ENCODE data around the gene WNT5B.

Gene WNT5B

DNA sequence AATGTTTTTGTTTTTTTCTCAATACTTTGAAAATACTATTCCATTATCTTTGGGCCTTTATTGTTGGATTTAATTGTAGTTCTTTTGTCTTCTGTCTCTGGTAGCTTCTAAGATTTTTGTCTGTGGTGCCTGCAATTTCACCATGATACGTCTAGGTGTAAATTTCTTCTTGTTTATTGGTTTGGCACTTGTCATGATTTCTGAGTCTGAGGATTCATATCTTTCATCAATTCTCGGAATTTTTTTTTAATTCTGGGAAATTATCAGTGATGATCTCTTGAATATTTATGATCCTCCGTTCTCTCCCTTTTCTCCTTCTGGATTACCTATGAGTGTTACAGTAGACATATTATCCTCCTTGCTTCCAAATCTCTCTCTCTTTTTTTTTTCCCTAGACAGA, 47.0 kb downstream of the WNT5B start:
- Histone ChIP-seq H3K36me3 (ENCODE audit: low read length) (no peaks in the 10 kb centered on the region), H3K27ac (ENCODE audit: low read depth, low read length) (no peak overlapping the region), H3F3A (ENCODE audit: insufficient read depth) (no peaks in the 10 kb centered on the region), H3K9ac (ENCODE audit: low read length) (no peak overlapping the region), H3K9me2 (replicated peaks; ENCODE audit: insufficient read depth, low read length) (no peaks in the 10 kb centered on the region), H3K9me3 (ENCODE audit: insufficient read depth, low read length) (no peaks in the 10 kb centered on the region), H3K4me3 (ENCODE audit: insufficient read depth, low read length, poor library complexity, severe bottlenecking) (no peak overlapping the region), H3K79me2 (ENCODE audit: insufficient read depth, low read length) (no peaks in the 10 kb centered on the region), H2AFZ (ENCODE audit: low read depth, low read length, severe bottlenecking) (no peak overlapping the region), H4K20me1 (ENCODE audit: low read depth, low read length) (no peaks in the 10 kb centered on the region), H3K27me3 (ENCODE audit: low read length) (no peaks in the 10 kb centered on the region), H3K4me2 (ENCODE audit: low read depth, low read length, poor library complexity, severe bottlenecking) (no peak overlapping the region)
- TF ChIP-seq, protein P1, sequence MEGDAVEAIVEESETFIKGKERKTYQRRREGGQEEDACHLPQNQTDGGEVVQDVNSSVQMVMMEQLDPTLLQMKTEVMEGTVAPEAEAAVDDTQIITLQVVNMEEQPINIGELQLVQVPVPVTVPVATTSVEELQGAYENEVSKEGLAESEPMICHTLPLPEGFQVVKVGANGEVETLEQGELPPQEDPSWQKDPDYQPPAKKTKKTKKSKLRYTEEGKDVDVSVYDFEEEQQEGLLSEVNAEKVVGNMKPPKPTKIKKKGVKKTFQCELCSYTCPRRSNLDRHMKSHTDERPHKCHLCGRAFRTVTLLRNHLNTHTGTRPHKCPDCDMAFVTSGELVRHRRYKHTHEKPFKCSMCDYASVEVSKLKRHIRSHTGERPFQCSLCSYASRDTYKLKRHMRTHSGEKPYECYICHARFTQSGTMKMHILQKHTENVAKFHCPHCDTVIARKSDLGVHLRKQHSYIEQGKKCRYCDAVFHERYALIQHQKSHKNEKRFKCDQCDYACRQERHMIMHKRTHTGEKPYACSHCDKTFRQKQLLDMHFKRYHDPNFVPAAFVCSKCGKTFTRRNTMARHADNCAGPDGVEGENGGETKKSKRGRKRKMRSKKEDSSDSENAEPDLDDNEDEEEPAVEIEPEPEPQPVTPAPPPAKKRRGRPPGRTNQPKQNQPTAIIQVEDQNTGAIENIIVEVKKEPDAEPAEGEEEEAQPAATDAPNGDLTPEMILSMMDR (IDR thresholded peaks at IDR 0.05; ENCODE audit: insufficient read depth, low read length, poor library complexity, severe bottlenecking), result no peak
- no peak for TF ChIP-seq EZH2phosphoT487 (conservative IDR thresholded peaks at IDR 0.05; ENCODE audit: low read length)

DNA sequence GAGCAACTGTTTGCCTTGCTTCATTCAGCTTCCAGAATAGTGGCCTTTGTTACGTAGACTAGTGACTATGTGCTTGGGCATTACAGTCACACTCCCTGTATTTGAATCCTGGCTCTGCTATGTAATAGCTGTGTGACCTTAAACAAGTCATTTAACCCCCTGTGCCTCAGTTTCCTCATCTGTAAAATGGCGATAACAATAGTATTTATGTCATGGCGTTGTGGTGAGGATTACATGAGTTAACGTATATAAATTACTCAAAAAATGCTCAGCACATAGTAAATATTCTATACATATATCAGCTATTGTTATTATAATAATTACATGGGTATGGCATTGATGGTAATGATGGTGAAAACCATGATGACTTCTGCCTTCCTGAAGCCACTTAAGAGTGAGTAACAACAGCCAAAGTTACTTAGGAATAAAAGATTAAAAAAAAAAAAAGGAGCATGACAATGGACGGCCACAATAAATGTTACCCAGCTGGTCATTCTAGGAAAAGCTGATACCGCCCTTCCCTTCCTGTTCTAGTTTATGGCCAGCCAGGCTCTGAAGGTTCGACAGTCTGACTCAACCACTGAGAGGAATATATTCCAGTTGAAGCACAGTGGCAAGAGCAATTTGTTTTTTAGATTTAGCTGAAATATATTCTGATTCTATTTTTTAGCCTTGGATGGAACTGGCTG, 51.9 kb downstream of the WNT5B start:
- no peaks in the 10 kb centered on the region for H3K36me3 ChIP-seq (ENCODE audit: low read length)
- no peaks in the 10 kb centered on the region for H3K27me3 ChIP-seq (ENCODE audit: low read length)
- H3K4me3 ChIP-seq (ENCODE audit: insufficient read depth, low read length, poor library complexity, severe bottlenecking), result no peak overlapping the region
- no peaks in the 10 kb centered on the region for H3K9me3 ChIP-seq (ENCODE audit: insufficient read depth, low read length)
- no peak overlapping the region for H3K4me2 ChIP-seq (ENCODE audit: low read depth, low read length, poor library complexity, severe bottlenecking)
- H3K79me2 ChIP-seq (ENCODE audit: insufficient read depth, low read length), result no peaks in the 10 kb centered on the region
- no peak overlapping the region for H2AFZ ChIP-seq (ENCODE audit: low read depth, low read length, severe bottlenecking)
- H3K9me2 ChIP-seq (replicated peaks; ENCODE audit: insufficient read depth, low read length), result no peaks in the 10 kb centered on the region
- no peak overlapping the region for H3K9ac ChIP-seq (ENCODE audit: low read length)
- H4K20me1 ChIP-seq (ENCODE audit: low read depth, low read length), result no peaks in the 10 kb centered on the region
- H3F3A ChIP-seq (ENCODE audit: insufficient read depth), result no peaks in the 10 kb centered on the region
- H3K27ac ChIP-seq (ENCODE audit: low read depth, low read length), result no peak overlapping the region
- TF ChIP-seq EZH2phosphoT487 (conservative IDR thresholded peaks at IDR 0.05; ENCODE audit: low read length), result no peak
- TF ChIP-seq, protein P1 (IDR thresholded peaks at IDR 0.05; ENCODE audit: insufficient read depth, low read length, poor library complexity, severe bottlenecking), result no peak

DNA sequence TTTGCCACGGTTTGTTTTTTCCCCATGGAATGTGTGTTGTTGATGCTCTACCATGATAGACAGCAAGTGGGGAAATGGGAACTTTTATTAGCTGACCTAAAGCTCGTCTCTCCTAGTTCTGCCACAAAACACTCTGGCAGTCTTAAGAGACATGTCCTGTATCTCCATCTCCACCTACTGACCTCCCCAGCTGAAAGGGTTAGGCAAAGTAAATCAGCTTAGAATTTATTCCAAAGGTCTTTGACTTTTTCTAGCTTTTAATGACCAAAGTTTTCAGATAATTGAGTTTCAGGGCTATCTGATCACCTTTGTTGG, 52.4 kb downstream of the WNT5B start:
- H3K9ac ChIP-seq (ENCODE audit: low read length), result no peak overlapping the region
- no peak overlapping the region for H3K27ac ChIP-seq (ENCODE audit: low read depth, low read length)
- H3K9me3 ChIP-seq (ENCODE audit: insufficient read depth, low read length), result no peaks in the 10 kb centered on the region
- H2AFZ ChIP-seq (ENCODE audit: low read depth, low read length, severe bottlenecking), result no peak overlapping the region
- H3K4me3 ChIP-seq (ENCODE audit: insufficient read depth, low read length, poor library complexity, severe bottlenecking), result no peak overlapping the region
- H3F3A ChIP-seq (ENCODE audit: insufficient read depth), result no peaks in the 10 kb centered on the region
- no peaks in the 10 kb centered on the region for H3K36me3 ChIP-seq (ENCODE audit: low read length)
- no peaks in the 10 kb centered on the region for H3K79me2 ChIP-seq (ENCODE audit: insufficient read depth, low read length)
- no peaks in the 10 kb centered on the region for H4K20me1 ChIP-seq (ENCODE audit: low read depth, low read length)
- H3K9me2 ChIP-seq (replicated peaks; ENCODE audit: insufficient read depth, low read length), result no peaks in the 10 kb centered on the region
- H3K27me3 ChIP-seq (ENCODE audit: low read length), result no peaks in the 10 kb centered on the region
- TF ChIP-seq, protein P1 (IDR thresholded peaks at IDR 0.05; ENCODE audit: insufficient read depth, low read length, poor library complexity, severe bottlenecking), result no peak
- TF ChIP-seq EZH2phosphoT487 (conservative IDR thresholded peaks at IDR 0.05; ENCODE audit: low read length), result no peak
- H3K4me2 ChIP-seq (ENCODE audit: low read depth, low read length, poor library complexity, severe bottlenecking), result no peak overlapping the region
